Liver (tissue), 3 donors: Measurements from ENCODE around the gene LMNTD2.

Experiments
- NR2F2 ChIP-seq: IDR thresholded peaks from 2 replicates; pipeline ENCODE4 v1.6.1; 2016; ENCODE audit warnings: antibody characterized with exemption
- SP1 ChIP-seq: IDR thresholded peaks from 2 replicates; pipeline ENCODE4 v1.6.1; 2018; ENCODE audit warnings: antibody characterized with exemption, mild to moderate bottlenecking
- TF ChIP-seq, protein P1 (sequence below): fragments of 150-350 bp; IDR thresholded peaks from 2 replicates; pipeline ENCODE4 v1.5.1; 2017; ENCODE audit warnings: improper control_type of control experiment, low read depth, low read length; ENCODE audit not compliant: missing input control
- TF ChIP-seq, protein P2 (sequence below): IDR thresholded peaks from 2 replicates; pipeline ENCODE4 v1.6.1; 2016; ENCODE audit warnings: antibody characterized with exemption, mild to moderate bottlenecking
- TF ChIP-seq, protein P3 (sequence below): IDR thresholded peaks from 2 replicates; pipeline ENCODE4 v1.6.1; 2016; ENCODE audit warnings: antibody characterized with exemption
- donor health status: healthy.
- donor health status: healthy.

DNA sequence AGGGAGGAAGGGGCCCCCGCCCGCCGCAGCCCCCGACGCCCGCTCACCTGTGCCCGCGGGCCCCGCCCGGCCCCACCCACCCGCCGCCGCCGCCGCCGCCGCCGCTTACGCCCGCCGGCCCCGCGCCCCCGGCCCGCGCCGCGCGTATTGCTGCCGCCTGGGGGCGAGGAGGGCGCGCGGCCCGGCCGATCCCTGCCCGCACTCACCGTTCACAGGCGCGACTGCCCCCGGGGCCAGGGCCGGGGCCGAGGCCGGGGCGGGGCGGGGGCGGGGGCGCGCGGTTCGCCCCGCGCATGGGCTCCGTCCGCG lies 25.4 kb downstream of the LMNTD2 start:
- TF ChIP-seq, protein P1, sequence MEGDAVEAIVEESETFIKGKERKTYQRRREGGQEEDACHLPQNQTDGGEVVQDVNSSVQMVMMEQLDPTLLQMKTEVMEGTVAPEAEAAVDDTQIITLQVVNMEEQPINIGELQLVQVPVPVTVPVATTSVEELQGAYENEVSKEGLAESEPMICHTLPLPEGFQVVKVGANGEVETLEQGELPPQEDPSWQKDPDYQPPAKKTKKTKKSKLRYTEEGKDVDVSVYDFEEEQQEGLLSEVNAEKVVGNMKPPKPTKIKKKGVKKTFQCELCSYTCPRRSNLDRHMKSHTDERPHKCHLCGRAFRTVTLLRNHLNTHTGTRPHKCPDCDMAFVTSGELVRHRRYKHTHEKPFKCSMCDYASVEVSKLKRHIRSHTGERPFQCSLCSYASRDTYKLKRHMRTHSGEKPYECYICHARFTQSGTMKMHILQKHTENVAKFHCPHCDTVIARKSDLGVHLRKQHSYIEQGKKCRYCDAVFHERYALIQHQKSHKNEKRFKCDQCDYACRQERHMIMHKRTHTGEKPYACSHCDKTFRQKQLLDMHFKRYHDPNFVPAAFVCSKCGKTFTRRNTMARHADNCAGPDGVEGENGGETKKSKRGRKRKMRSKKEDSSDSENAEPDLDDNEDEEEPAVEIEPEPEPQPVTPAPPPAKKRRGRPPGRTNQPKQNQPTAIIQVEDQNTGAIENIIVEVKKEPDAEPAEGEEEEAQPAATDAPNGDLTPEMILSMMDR: no peak
- TF ChIP-seq, protein P2, sequence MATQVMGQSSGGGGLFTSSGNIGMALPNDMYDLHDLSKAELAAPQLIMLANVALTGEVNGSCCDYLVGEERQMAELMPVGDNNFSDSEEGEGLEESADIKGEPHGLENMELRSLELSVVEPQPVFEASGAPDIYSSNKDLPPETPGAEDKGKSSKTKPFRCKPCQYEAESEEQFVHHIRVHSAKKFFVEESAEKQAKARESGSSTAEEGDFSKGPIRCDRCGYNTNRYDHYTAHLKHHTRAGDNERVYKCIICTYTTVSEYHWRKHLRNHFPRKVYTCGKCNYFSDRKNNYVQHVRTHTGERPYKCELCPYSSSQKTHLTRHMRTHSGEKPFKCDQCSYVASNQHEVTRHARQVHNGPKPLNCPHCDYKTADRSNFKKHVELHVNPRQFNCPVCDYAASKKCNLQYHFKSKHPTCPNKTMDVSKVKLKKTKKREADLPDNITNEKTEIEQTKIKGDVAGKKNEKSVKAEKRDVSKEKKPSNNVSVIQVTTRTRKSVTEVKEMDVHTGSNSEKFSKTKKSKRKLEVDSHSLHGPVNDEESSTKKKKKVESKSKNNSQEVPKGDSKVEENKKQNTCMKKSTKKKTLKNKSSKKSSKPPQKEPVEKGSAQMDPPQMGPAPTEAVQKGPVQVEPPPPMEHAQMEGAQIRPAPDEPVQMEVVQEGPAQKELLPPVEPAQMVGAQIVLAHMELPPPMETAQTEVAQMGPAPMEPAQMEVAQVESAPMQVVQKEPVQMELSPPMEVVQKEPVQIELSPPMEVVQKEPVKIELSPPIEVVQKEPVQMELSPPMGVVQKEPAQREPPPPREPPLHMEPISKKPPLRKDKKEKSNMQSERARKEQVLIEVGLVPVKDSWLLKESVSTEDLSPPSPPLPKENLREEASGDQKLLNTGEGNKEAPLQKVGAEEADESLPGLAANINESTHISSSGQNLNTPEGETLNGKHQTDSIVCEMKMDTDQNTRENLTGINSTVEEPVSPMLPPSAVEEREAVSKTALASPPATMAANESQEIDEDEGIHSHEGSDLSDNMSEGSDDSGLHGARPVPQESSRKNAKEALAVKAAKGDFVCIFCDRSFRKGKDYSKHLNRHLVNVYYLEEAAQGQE: no peak
- TF ChIP-seq NR2F2 (no peak), SP1 (no peak)
- TF ChIP-seq, protein P3, sequence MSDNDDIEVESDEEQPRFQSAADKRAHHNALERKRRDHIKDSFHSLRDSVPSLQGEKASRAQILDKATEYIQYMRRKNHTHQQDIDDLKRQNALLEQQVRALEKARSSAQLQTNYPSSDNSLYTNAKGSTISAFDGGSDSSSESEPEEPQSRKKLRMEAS: no peak
